EH (cell line): Measurements from ENCODE around the gene SLCO4A1.
"Not testable (repeated sequence)": the region's sequence is repeated elsewhere in the genome, so short reads cannot be mapped to it uniquely, and the experiment has no call there.

Experiments
- DNase-seq: peaks from one replicate; pipeline ENCODE4 v3.0.0-alpha.2; 2015; ENCODE audit warnings: low read depth

The SLCO4A1 gene

DNA sequence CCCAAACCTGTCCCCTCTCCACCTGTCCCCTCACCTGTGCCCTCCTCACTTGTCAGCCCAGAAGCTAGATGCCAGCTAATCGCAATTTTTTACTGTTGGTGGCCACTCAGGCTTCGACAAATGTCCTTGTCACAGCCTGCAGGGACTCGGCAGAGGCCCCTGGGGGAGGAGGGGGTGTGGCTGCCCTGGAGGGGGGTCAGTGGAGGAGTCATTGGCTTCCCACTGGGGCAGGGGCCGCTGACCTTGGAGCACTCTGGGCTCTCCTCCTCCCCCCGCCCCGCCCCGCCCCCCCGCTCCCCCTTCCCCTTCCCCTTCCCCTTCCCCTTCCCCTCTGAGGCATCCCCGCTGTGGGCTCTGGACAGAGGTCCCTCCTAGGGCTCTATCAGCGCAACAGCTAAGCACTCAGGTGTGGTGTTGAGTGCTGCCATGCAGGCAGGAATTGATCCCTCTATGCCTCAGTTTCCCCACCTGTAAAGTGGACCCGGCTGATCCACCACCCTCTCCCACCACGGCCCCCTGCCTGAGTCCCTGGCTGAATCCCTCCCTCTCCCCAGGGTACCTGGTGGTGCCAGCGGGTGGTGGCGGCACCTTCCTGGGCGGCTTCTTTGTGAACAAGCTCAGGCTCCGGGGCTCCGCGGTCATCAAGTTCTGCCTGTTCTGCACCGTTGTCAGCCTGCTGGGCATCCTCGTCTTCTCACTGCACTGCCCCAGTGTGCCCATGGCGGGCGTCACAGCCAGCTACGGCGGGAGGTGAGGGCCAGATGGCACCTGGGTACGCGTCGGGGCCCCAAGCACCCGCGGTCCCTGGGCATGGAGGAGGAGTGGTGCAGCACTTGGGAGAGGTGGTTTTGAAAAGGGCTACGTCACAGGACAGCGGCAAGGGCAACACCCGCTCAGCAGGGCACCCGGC is 23.8 kb downstream of the SLCO4A1 start:
- no peak for DNase-seq

DNA sequence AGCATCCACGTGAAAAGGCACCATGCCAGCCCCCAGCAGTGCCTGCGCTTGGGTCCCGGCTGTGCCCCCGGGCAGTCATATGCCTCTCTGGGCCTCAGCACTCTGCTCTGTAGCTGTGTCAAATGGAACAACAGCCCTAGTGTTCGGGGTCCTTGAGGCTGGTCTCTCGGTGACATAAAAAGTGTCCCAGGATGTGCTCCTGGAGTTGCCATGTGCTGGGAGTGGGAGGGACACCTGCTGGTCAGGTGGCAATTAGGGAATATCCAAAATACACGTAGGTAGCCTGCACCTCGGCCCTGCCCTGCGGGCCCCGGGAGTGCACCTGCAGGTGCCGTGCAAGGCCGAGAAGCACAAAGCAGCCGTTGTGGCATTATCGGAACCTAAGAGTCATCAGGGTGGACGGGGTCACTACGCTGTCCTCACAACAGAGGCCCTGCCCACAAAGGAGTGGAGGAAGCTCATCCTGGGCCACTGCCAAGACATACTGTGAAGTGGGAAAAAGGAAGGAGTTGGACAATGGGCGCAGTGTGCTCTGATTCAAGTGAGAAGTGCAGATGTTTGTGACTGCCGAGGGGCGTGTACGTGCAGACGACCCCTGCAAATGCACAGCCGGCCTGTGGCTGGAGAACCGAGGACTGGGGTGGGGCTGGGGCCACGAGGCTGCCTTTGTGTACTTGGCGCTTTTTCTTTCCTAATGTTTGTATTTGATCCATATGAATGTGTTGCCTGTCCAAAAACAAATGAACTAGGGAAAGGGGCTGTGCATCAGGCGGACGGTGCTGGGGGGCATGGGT is 24.6 kb downstream of the SLCO4A1 start:
- peak; percentile 34 for DNase-seq

DNA sequence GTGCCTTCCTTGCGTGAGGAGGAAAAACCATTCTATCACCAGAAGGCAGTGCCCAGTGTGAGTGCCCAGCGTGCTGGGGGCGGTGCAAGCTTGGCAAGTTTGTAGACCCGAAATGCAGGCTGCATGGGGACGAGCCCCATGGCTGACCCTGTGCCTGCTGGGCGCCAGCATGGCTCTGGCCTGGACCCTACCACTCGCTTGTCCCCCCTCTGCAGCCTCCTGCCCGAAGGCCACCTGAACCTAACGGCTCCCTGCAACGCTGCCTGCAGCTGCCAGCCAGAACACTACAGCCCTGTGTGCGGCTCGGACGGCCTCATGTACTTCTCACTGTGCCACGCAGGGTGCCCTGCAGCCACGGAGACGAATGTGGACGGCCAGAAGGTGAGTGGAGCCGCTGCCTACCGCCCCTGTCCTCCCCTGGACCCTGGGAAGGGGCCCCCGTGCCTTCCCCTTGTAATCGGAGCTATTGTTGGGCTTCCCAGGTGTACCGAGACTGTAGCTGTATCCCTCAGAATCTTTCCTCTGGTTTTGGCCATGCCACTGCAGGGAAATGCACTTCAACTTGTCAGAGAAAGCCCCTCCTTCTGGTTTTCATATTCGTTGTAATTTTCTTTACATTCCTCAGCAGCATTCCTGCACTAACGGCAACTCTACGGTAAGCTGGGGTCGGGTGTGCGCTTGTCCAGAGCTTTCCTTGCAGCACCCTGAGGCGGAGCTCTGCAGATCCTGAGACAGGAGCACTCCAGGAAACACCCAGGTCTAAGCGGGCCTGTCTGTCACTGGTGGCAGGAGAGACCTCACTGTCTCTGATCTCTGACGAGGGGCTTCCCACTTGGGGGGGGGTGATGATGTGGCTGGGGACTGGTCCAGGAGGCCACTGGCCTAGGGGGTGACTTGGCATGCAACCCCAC is 25.5 kb downstream of the SLCO4A1 start:
- DNase-seq = no peak

DNA sequence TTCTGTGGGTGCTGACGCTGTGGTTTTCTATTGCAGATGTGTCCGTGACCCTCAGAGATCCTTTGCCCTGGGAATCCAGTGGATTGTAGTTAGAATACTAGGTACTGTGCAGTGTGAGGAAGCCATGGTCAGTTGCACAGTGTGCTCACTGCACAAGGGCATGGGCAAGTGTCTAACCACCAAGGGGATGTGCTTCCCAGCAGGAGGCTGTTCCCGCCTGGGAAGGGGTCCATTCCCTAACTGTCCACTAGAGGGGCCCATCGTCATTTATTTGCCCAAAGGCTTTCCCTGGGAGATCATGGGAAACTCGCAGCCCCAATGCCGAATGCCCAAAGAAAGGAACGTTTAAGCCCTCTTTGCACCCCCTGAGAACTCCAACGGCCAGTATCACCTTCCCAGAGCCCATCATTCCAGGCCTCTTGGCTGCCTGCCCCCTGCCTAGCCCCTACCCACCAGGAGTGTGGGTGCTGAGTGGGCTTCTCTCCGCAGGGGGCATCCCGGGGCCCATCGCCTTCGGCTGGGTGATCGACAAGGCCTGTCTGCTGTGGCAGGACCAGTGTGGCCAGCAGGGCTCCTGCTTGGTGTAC is 26.2 kb downstream of the SLCO4A1 start:
- DNase-seq = peak; percentile 81

DNA sequence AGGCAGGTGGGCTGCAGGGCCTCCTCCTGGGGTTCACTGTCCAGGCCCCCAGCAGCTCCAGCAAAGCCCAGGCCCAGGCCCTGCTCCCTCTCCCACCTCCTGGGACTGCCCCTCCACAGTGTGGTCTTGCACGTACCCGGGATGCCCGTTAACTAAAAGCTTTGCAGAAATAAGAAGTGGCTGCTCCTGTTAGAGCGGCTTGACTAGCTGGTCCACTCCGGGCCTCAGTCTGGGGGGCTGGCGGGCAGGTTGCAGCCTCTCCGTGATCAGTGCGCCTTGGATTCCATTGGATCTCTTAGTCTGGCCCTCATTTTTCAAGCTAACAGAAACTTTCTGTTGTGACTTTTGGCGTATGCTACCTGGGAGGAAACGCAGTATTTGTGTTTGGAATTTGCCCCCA is 26.9 kb downstream of the SLCO4A1 start:
- no peak for DNase-seq

DNA sequence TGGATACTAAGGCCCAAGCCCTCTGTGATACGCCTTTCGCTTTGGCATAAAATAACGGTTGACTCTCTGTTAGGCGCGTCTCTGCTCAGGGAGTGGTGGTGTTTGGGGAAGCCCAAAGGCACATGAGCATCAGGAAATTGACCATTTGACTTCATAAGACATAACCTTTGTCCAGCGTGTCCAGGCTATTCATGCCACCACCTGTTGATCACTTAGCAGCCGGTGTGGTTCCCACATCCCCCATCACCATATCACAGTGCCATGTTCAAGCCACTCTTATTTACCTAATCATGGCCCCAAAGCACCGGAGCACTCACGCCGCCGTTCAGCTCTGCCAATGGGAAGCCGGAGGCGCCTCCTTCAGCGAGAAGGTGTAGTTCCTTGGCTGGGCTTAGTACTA is 27.9 kb downstream of the SLCO4A1 start:
- DNase-seq = no peak

DNA sequence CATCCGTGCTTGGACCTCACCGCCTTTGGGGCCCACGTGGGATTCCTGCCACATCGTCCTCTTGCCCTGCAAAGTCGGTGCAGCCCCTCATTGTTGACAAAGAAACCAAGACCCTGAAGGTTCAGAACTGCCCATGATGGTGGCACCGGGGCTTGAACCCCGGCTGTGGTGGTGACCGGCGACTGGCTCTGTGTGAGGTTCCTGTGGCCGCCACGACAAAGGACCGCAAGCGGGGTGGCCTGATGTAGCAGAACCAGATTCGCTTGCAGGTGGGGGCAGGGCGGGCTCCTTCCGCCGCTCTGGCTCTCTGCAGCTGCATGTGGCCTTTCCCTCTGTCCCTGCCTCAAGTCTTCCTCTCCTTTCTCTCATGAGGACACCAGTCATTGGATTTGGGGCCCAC is 28.7 kb downstream of the SLCO4A1 start:
- no peak for DNase-seq

DNA sequence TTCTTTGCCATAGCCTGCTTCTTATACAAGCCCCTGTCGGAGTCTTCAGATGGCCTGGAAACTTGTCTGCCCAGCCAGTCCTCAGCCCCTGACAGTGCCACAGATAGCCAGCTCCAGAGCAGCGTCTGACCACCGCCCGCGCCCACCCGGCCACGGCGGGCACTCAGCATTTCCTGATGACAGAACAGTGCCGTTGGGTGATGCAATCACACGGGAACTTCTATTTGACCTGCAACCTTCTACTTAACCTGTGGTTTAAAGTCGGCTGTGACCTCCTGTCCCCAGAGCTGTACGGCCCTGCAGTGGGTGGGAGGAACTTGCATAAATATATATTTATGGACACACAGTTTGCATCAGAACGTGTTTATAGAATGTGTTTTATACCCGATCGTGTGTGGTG is 29.5 kb downstream of the SLCO4A1 start:
- DNase-seq = no peak

DNA sequence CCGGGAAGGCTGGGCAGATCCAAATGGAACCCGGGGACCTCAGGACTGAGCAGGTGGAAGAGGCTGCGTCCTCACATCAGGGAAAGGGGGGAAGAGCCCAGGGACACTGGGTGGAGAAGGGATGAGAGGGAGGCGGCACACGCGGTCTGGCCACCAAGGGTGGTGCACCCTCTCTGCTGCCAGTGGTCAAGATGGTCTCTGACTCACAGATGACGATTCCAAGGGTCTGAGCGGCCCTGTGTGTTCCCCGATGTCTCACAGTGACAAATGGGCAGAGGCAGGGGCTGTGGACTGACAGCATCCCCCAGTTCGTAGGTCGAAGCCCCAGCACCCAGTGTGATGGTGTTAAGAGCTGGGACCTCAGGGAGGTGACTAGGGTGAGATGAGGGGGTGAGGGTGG is 32.1 kb downstream of the SLCO4A1 start:
- no peak for DNase-seq

DNA sequence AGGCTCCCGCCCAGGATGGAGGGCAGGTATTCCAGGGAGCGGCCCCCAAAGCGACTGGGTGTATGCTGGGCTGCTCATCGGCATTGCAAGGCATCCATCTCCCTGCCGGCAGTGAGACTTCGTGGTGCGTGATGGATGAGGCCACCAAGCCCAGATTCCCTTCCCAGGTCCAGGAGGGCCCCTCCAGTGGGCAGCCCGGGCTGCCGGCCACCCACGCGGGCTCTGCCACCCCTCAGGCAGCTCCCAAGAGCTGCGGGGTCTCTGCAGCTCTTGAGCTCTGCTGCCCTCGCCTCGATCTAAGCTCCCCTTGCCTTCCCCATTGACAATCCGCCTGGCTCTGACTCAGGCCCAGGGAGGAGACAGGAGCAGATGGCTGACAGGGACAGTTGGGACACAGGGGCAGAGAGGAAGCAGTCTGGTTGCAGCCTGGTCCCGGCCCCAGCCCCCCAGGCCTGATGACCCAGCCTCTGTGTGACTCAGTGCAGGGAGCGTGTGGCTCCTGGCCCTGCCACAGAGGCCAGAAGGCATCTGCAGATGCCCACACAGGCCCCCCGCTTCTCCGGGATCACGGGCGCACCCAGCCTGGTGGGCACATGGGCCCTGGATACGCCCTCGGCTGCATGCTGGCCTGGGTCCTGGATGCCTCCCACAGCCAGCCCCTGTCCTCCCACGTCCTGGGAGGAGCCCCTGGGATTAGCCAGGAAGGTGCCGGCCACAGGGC is 33.0 kb downstream of the SLCO4A1 start:
- peak; percentile 54 for DNase-seq

DNA sequence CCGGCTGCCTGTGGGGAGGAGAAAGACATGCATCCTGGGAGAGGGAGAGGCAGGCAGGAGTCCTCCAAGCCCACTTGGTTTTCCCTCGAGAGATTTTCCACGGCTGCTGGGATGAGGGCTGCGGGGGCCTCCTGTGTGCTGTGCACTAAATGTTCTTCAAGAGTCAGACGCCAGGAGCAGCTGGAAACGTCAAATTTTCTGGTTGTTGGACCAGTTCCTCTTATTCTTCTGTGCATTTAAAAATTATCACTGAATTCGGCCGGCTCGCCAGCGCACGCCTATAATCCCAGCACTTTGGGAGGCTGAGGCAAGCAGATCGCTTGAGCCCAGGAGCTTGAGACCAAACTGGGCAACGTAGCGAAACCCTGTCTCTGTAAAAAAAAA is 33.6 kb downstream of the SLCO4A1 start:
- no peak for DNase-seq

DNA sequence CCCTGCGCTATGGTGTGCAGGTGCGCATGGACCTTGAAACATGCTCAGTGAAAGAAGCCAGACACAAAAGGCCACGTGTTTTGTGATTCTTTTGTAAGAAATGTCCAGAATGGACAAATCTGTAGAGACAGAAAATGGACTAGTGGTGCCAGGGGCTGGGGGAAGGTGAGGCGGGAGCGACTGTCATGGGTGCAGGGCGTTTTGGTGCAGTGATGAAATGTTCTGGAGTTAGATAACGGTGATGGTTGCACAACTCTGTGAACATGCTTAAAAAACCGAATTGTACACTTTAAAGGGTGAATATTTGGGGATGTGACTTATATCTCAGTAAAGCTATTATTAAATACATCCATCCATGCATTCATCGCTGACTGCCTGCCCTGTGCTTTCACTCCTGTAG is 34.7 kb downstream of the SLCO4A1 start:
- DNase-seq = no peak

DNA sequence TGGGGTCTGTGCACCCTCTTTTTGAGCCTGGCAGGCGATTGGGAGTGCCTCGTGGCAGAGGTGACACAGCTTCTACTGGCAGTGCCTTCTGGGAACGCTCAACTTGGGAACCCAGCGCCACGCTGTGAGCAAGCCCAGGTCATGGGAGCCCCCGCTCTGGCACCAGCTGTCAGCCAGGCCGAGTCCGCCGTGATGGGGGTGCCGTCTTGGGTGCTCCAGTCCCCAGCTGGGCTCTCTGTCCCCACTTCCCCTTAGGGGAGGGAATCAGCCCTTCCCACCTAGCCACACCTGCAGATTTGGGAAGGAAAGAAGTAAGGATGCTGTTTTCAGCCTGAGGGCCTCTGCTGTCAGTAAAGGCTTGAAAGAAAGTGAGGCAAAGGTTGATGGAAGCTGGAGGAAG is 35.4 kb downstream of the SLCO4A1 start:
- DNase-seq = no peak

DNA sequence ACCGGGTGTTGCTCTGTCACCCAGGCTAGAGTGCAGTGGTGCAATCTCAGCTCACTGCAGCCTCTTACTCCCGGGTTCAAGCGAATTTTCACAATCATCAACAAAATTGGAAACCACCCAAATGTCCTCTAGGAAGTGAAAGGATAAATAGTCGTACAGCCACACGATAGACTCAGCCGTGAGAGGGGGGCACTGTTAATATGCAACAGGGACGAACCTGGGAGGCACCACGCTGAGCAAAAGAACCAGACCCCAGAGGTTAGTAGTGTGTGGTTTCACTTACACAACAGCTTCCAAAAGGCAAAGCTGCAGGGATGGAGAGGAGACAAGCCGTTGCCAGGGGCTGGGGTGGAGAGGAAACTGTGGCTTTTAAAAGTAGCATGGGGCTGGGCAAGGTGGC is 36.2 kb downstream of the SLCO4A1 start:
- DNase-seq = no peak

DNA sequence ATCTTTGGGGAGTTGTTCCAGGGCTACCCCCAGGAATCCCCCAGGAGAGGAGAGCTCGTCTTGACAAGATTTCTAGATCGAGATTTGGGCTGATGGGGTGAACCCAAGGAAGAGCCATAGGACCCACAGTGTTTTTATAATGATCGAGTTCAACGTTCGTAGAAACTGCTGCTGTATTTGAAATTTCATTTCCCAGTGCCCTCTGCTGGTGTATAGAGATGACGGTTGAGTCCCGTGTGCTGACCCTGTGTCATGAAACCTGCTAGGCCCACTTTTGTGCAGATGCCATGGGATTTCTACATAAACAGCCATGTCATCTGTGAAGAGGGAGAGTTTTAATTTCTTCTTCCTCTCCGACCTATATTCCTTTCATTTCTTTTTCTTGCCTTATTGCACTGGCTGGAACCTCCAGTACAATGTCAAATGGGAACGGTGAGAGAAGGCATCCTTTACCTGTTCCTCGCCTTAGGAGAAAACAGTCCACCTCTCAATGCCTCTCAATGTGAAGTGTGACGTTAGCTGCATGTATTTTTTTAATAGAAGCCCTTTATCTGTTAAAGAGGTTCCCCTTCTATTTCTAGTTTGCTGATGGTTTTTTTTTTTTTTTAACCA is 37.8 kb downstream of the SLCO4A1 start:
- DNase-seq = no peak

DNA sequence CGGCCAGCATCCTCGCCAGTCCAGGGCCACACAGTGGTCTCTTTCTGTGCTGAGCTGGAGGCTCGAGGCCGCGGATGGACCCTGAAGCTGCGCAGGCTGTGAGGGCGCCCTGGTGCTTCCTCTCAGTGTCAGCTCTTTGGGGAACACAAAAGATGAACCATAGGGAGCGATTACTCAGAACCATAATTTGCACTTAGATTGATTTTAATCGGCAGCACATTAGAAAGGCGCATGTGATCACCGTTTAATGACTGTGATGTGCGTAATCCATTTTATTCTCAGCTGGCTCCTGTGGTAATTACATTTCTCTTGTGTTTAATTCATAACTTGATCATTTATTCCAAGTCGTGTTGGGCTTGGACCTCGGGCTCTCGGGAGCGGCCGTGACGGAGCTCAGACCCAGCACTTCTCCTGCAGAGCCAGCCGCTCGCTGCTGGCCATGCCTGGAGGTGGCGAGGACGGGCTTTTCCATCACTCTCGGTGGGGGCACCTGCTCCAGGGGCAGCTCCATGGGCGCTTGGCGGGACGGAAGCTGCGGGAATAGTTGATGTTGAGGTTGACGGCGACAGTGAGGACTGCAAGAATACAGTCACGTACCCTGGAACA is 40.7 kb downstream of the SLCO4A1 start:
- DNase-seq = no peak

DNA sequence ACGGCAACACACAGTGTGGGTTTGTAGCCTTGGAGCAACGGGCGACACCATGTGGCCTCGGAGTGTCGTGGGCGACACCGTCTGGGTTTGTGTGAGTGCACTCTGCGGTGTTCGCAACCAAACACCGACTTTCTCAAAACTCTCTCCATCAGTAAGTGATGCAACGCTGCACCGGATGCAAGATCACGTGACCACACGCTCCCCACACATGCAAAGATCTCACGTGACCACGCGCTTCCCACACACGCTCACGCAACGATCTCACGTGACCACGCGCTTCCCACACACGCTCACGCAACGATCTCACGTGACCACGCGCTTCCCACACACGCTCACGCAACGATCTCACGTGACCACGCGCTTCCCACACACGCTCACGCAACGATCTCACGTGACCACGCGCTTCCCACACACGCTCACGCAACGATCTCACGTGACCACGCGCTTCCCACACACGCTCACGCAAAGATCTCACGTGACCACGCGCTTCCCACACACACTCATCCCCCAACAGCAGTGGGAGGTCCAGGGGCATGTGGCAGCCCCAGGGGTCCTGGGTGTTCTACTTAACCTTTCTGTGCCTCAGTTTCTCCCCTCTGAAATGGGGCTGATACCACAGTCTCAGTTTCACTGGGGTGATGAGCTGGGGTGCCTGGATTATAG is 41.5 kb downstream of the SLCO4A1 start:
- DNase-seq = not testable (repeated sequence)

DNA sequence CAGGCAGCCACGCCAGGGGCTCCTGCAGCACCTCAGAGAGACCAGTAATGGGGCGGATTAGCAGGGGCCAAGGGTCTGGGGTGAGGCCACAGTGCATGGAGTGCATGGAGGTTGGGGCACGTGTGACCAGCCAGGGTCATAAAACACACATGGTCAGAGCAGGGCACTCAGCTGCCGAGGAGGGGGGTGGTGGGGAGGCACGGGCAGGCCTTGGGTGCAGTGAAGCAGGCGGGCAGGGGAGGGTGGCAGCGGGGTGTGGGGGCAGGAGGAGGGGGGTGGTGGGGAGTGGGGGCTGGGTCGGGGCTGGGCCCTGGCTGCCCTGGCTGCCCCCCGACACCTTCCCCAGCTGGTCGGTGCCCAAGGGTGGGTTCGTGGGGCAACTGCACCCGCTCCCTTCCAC is 42.7 kb downstream of the SLCO4A1 start:
- DNase-seq = no peak

DNA sequence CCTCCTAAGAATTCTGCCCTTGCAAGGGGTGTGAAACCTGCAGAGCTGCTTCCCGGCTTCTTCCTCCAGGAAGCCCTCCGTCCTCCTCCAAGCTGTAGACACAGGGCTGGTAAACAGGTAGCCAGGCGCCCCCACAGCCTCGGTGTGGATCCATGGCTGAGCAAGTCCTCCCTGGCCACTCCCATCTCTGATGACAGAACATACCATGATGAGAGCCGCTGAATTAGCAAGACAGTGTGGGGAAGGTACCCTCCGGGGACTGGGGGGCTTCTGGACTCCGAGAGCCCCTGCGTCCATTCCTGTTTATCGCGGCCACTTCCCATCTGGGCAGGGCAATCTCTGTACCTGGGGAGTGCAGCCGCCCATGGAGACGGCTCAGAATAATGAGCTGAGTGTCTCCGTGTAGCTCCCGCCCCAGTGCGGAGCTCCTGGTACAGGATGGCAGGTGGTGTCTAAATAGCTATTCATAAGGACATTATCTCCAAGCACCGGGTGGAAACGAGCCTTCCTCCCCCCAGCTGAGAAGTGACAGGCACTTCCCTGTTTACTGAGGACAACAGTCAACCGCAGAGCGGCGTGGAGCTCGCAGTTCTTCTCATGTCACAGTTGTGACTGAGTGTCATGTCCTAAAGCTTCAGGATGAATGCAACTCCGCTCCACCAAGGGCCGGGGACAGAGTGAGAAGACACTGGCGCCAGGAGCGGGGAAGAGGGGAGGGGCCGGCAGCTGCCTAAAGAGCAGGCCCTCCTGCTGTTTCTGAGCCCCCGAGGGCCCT is 43.7 kb downstream of the SLCO4A1 start:
- no peak for DNase-seq
